ENCODE data around the gene CEACAM21.

The CEACAM21 gene

DNA sequence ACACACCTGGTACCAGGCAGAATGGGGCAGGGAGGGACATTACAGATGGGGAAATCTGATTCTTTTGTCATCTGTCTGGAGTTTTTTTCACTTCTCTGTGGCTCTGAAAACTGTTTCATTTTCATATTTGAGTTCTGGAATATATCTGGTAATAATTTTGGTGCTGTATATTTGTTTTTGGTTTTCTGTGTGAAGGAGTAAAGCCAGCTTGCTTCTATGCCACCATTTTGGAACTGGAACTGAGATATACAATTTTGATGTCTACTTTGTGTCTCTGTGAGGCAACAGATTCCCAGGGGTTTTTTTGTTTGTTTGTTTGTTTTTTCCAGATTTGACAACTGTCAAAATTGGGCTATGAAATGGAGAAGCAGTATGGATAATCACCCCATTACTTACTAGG is 34.8 kb downstream of the CEACAM21 start:
- Histone ChIP-seq H3K27ac (no peak overlapping the region), H3K4me3 (no peak overlapping the region)

DNA sequence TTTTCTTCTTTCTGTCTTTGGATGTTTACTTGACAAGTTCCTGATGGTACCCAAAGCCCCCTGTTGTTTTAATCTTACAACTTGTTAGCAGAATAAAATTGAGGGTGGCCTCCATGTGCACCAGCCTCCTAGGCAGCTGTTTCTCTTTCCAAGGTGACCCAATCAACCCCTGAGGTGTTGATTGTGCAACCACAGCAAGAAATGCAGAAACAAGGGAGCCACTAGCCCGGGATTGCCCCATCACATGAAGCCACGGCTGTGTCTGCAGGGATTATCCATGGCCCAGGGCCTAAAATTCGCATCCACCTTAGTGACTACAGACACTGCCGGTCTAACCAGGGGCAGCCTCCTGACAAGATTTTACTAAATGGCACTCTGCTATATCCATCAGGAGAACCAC is 36.5 kb downstream of the CEACAM21 start:
- Histone ChIP-seq H3K27ac (no peak overlapping the region), H3K4me3 (no peak overlapping the region)

- Histone ChIP-seq H3K4me3 (no peak overlapping the region), H3K27ac (no peak overlapping the region)
These were observed 39.2 kb downstream of the CEACAM21 start for GRCh38 chr19:41615207-41615606.

- Histone ChIP-seq H3K27ac (no peak overlapping the region), H3K4me3 (no peak overlapping the region)
These were observed 41.0 kb downstream of the CEACAM21 start for GRCh38 chr19:41616792-41617621.

DNA sequence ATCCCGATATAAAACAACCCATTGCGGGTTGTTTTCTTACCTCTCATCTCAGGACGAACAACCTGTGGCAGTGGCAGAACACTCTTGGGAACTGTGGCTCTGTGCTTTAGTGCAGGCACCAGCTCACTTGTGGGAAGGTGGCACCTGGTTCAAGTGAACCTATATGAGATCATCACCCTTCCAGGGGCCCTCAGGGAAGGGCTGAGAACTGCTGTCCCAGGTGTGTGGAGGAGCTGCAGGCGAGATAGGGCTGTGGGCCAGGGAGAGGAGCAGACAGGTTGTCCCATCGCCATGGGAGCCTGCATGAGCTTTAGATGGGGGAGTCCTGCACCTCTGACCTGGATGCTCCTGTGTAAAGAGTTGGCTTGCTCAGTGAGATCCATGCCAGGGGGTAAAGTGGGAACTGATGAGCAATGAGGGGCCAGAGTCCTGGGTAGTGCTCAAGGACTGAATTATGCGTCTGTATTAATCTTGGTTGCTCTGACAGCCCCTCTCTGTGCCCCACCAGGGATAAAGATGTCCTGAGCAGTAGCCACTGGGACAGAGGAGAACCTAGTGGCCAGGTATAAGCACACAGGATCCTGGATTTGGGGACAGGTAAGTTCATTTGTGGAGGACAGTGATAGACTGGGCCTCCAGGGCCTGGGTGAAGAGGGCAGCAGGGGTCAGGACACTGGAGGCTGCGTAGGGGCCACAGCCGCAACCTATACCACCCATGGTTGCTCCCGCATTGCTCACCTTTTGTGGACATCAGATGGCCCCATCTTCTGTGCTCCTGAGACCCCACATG is 42.2 kb downstream of the CEACAM21 start:
- no peak overlapping the region for H3K4me3 ChIP-seq

GRCh38 chr19:41619018-41619556 is 43.1 kb downstream of the CEACAM21 start:
- Histone ChIP-seq H3K27ac (peak overlapping the region in 1 of 21 experiments; percentile 26), H3K4me3 (no peak overlapping the region)

More for the DNA sequence above, 42.2 kb downstream of the CEACAM21 start:
- H3K27ac ChIP-seq, result no peak overlapping the region

GRCh38 chr19:41620171-41620570 is 44.2 kb downstream of the CEACAM21 start:
- Histone ChIP-seq H3K27ac (no peak overlapping the region), H3K4me3 (no peak overlapping the region)

- no peak overlapping the region for H3K4me3 ChIP-seq
- no peak overlapping the region for H3K27ac ChIP-seq
These were observed 45.3 kb downstream of the CEACAM21 start for GRCh38 chr19:41621226-41621625.

DNA sequence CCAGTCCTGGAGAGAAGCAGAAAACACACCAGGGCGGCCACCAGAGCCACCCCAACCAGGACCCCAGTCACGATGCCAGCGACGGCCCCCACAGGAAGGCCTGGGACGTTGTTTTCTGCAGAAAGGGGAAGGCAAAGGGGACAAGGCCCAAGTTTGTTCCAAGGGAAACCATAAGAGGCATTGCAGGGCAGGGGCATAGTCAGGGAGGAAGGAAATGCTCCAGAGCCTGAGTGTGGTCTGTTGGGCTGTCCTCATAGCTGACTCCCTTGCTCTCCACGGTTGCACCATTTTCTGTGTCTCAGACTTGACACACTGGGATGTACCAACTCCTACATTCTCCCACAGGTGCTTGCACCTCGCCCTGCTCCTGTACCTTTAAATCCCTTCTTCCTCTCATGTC is 45.7 kb downstream of the CEACAM21 start:
- no peak overlapping the region for H3K27ac ChIP-seq
- no peak overlapping the region for H3K4me3 ChIP-seq

DNA sequence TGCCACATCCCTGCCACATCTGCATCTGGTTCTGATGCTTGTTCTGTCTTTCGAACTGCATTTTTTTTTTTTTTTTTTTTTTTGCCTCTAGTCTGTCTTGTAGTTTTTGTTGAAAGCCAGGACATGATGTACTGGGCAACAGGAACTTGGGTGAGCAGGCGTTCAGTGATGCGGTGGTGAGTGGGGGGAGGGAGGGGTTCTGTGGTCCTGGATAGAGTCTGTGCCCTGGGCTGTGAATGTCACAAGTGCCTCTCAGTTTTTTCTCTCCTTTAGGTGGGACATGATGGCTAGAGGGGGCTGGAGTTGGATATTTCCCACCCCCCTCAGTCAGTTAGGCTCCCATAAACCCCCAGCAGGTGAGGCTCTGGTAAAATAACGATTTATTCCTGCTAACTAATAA is 47.4 kb downstream of the CEACAM21 start:
- Histone ChIP-seq H3K27ac (no peak overlapping the region), H3K4me3 (no peak overlapping the region)

DNA sequence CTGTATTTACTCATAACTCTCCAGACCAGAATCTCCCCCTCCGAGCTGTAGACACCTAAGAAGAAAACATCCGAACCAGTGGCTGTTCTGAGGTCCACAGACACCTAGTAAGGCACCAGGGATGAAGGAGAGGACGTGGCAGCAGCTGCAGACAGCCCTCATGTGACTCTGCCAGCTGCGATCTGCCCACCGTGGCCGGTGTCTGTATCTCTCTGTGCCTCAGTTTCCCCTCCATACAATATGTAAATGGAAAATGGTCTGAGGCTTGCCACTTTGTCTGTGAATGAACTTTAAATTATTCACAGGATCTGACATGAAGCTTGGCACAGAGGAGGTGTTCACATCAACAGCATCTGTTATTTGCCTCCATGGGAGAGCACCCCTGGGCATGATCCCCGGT is 48.5 kb downstream of the CEACAM21 start:
- Histone ChIP-seq H3K4me3 (no peak overlapping the region), H3K27ac (no peak overlapping the region)

- Histone ChIP-seq H3K27ac (no peak overlapping the region), H3K4me3 (no peak overlapping the region)
These were observed 49.0 kb downstream of the CEACAM21 start for GRCh38 chr19:41624937-41625336.

GRCh38 chr19:41626278-41626677 is 50.3 kb downstream of the CEACAM21 start:
- Histone ChIP-seq H3K27ac (peak overlapping the region in 7 of 21 experiments; percentile 8 to 51 (median 13)), H3K4me3 (peak overlapping the region in 2 of 7 experiments; percentile 11 to 23)

- Histone ChIP-seq H3K27ac (peak within 1 kb of the TSS in 10 of 21 experiments; percentile 9 to 72 (median 16)), H3K4me3 (peak within 1 kb of the TSS in 3 of 7 experiments; percentile 11 to 23 (median 22))
These were observed 50.9 kb downstream of the CEACAM21 start, which contains the start of gene CEACAM4 for GRCh38 chr19:41626877-41627276. Gene CEACAM4, minus strand, starts transcription at chr19:41627074. Its CDS starts 111 bp downstream, at chr19:41626963.

DNA sequence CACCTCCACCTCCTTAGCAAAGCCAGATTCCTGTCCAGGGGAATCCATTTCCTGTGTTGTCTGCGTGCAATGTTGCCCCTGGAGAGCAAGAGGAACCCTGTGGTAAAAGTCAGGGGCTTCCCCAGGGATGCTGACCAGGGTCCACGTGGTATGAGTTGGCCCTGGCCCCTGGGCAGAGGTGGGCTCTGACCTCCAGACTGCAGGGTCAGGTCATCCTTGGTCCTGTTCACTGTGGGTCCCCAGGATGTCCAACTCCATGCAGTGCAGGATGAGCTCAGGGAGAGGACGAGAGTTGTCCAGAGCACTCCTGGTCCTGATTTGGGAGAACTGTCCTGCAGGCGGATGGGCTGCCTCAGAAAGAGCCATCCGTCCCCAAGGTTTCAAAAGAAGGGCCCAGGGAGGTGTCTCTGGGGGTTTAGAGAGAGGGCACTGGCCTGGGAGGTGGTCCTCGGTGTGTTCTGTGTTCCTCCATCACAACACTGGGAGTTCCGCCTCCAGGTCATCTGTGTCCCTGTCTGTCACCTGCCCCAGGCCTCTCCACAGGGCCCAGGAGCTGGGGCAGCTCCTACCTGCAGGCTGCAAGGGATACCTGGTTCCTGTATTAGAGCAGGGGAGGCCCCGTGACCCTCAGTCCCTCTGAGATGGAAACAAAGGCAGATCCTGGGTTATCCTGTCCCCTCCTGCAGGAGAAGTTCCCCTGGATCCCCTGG is 52.2 kb downstream of the CEACAM21 start:
- Histone ChIP-seq H3K4me3 (no peak overlapping the region), H3K27ac (no peak overlapping the region)
